Germinal center (tissue), 1 donor: ENCODE results near the gene CCDC33.
A peak's percentile ranks its signal among the peaks of the same experiment; 100 is the strongest.

Source experiments
- DNase-seq: peaks from one replicate; pipeline ENCODE4 v3.0.0; 2012; ENCODE audit warnings: mixed read lengths, low spot score

The CCDC33 gene

DNA sequence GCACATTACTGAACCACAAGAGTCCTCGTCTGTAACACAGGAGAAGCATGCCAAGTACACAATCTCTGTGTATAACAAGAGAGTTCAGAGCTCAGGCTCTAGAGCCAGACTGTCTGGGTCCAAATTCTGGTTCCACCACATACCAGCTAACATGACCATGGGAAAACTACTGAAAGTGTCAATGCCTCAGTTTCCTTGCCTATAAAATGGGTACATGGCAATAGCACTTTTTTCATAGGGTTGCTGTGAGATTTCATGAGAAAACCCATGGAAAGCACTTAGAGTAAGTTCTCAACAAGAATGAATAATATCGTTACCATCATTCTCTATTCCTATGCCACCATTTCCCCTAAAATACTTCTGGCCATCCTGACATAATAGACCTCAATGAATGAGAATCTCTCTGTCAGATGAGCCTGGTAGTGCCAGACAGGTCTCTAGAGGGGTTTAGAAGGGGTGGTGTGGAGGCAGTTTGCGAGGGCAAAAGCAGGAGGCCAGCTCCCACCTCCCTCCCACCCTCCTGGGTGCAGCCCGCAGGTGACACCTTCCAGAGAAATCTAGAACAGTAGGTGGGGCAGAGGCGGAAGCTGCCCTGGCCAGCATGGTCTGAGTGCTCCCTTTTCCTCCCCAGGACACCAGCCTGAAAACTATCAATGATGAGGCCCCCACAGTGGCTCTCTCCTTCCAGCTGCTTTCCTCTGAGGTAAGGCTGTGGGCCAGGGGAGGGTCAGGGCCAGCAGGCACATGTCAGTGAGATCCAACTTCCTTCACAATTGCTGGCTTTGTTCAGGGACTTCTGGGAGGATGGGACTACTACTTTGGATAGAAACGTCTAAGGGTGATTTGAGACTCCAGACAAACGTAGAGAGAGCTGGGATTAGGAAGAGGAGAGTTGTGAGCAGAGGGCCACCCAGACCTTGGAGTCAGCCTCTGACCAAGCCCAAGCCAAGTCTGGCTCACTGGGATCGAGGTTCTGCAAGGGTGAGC lies 45.3 kb downstream of the CCDC33 start:
- no peak for DNase-seq

DNA sequence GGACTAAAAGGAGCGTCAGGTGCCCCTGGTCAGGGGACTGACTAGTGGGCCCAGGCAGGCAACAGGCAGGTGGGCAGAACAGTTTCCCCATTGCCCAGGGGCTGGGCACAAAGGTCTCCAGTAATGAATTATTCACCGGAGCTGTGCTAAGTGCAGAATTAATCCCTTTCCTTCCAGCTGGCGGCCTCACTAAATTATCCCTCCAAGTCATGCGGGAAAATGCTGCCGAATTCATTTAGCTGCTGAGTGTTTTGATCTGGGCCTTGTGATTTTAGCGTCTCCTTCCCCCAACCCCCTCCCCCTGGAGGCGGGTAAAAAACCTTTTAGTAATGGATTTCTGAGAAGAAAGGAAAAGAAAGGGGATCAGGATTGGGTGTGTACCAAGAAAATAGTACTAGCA lies 47.2 kb downstream of the CCDC33 start:
- DNase-seq, result no peak

GRCh38 chr15:74289671-74290070 lies 53.5 kb downstream of the CCDC33 start:
- no peak for DNase-seq

GRCh38 chr15:74290645-74291044 lies 54.5 kb downstream of the CCDC33 start:
- no peak for DNase-seq

GRCh38 chr15:74291101-74292071 lies 55.3 kb downstream of the CCDC33 start:
- DNase-seq, result peak; percentile 81

- no peak for DNase-seq
Observed at GRCh38 chr15:74293021-74293810, 57.1 kb downstream of the CCDC33 start.

DNA sequence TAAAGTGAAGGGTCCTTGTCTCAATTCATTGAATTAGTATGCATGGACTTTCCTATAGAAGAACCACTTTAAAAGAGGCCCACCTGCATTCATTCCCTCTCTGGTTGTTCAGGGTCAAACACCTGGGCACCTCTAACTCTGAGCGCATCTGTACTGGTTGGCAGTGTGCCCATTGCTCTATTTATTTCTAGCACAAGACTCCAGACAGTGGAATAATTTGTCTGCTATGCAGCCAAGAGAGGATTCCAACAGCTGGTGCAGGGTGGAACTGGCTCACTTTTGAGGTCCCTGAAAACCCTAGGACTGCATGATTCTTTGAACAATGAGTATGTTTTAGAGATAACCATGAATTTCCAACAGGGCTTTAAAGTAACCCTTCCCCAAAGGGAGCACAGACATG lies 57.9 kb downstream of the CCDC33 start:
- no peak for DNase-seq

DNA sequence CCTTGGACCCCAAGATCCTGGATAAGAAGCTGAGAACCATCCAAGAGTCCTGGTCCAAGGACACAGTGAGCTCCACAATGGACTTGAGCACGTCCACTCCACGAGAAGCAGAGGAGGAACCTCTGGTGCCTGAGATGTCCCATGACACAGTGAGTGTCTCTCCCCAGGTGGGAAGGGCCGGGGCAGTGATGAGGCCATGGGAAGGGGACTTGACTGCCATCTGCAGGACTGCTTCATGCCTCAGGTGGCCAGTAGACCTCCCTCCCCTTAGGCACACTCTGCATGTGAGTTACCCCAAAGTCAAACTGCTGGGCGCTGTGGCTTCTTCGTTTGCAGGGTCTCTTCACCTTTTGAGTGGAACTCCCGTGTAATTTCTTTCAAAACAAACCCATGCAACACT lies 59.7 kb downstream of the CCDC33 start:
- DNase-seq, result no peak

DNA sequence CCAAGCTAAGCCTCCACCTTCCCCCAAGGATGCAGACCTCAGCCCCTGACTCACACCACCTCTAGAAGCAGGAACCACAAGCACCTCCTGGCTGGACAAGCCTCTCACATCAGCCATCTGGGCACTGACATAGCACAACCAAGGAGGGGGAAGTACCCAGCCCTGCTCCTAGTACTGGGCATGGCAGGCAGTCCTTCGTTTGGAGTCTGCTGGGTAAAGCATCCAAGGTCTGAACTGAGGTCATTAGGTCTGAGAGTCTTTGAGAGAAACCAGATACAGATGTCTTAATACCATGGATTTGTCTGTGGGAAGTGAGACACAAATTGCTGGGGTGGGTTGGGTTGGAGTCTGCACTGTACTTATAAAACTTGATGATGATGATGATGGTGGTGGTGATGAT lies 61.8 kb downstream of the CCDC33 start:
- no peak for DNase-seq

GRCh38 chr15:74300057-74300795 lies 64.1 kb downstream of the CCDC33 start:
- DNase-seq, result no peak

- DNase-seq, result no peak
Observed at GRCh38 chr15:74301583-74302361, 65.6 kb downstream of the CCDC33 start.

DNA sequence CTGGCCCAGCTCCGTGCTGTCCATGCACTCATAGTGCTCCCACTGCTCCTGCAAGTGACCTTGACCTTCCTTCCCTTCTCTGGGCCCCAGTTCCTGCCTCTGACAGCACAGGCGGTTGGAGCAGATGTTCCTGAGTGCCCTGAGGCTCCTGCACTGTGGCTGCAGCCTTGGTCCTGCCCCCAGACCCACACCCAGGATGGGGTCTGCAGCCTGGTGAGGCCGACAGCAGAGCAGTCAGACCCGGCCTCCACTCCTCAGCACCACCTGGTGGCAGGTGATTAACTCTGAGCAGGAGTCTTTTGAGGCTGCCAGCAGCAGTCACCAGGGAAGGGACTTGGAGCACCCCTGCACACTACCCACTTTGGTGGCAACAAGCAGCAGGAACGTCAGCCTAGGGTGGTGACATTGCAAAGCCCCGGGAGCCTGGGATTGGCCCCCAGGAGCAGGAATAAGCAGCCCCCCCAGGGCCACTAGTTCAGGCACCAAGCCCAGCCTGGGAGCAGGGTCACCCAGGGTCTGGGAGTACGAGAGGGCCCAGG lies 66.8 kb downstream of the CCDC33 start:
- peak; percentile 48 for DNase-seq

- DNase-seq, result no peak
Observed at GRCh38 chr15:74303741-74304309, 67.7 kb downstream of the CCDC33 start.

GRCh38 chr15:74304431-74304830 lies 68.3 kb downstream of the CCDC33 start:
- no peak for DNase-seq

GRCh38 chr15:74305687-74306086 lies 69.6 kb downstream of the CCDC33 start:
- no peak for DNase-seq

GRCh38 chr15:74306781-74307217 lies 70.7 kb downstream of the CCDC33 start:
- no peak for DNase-seq

- DNase-seq, result peak; percentile 34
Observed at GRCh38 chr15:74307827-74308811, 72.0 kb downstream of the CCDC33 start.

DNA sequence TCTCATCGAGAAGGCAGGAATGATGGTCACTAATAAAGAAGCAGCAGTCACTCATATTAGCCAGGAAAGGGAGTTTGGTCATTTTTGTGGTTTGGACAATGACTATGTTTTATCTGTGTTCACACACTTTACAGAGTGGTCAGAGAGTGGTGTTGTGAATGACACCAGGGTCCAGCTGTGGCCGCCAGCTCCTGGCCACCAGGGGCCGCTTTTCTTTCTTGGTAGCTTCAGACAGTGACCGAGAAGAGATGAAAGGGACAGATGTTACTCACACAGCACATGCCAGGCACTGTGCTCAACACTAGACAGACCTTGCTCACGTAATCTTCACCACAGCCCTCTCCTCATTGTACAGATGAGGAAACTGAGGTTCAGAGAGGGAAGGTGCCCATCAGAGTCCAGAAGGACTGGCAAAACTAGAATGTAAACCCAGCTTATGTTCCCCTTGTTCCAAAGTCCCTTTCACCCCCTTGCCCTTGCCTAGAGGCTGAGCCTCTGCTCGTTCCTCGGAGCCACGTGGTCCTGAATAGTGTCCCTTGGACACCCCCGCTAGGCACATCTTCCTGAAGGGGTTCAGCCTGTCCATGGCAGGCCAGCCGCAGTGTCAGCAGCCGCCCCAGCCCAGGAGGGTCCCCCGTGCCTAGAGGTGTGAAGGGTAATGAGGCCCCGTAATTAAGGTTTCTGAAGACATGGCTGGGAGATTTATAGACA lies 75.8 kb downstream of the CCDC33 start:
- DNase-seq, result no peak
